PC-3 (cell line): ENCODE results near the gene TMEM263. TPM values are rescaled to one million over a fixed set of nuclear protein-coding genes. Genes with fewer than 3 reads are reported as not detected.

Experiments
- ATAC-seq: fragments of 200-7000 bp; cut with Tn5 transposase; 2 replicates; pipeline ENCODE4 v1.9.1; 2020; ENCODE audit warnings: mild to moderate bottlenecking, moderate library complexity
- BruUV-seq: library from RNA; stranded (reverse); fragments of 400-500 nt; replicated peaks from 2 replicates; lab custom pipeline; 2021; lab: Mats Ljungman, UMichigan
- CTCF ChIA-PET: fragments of 300-600 bp; sonication (Branson Sonifier 250); formaldehyde crosslinking; loops from one replicate; lab custom pipeline; 2022; ENCODE audit warnings: antibody characterized with exemption; lab: Charles Lee
- POLR2A ChIA-PET: fragments of 300-600 bp; sonication (Branson Sonifier 250); formaldehyde crosslinking; loops from one replicate; lab custom pipeline; 2022; ENCODE audit warnings: antibody characterized with exemption; ENCODE audit not compliant: unreplicated experiment; lab: Charles Lee
- DNase-seq: peaks from one replicate; pipeline ENCODE4 v3.0.0-alpha.2; 2015
- H2AFZ ChIP-seq: fragments of 300-600 bp; sonication (generic); 2 replicates; pipeline ENCODE4 v1.6.0; 2016; ENCODE audit warnings: antibody characterized with exemption, low read length
- H3F3A ChIP-seq: fragments of 300-600 bp; sonication (generic); one replicate; pipeline ENCODE4 v1.6.0; 2017; ENCODE audit warnings: antibody characterized with exemption, low read length, control low read depth, mild to moderate bottlenecking; ENCODE audit not compliant: unreplicated experiment
- H3K27ac ChIP-seq: fragments of 300-600 bp; sonication (generic); 2 replicates; pipeline ENCODE4 v1.5.1; 2016; ENCODE audit warnings: mild to moderate bottlenecking, low read length
- H3K27me3 ChIP-seq: fragments of 300-600 bp; sonication (generic); 2 replicates; pipeline ENCODE4 v1.6.1; 2016; ENCODE audit warnings: low read length, mixed read lengths
- H3K36me3 ChIP-seq: fragments of 300-600 bp; sonication (generic); 2 replicates; pipeline ENCODE4 v1.6.1; 2016; ENCODE audit warnings: low read depth, mixed run types, low read length, mixed read lengths
- H3K4me1 ChIP-seq: fragments of 300-600 bp; sonication (generic); 2 replicates; pipeline ENCODE4 v1.5.1; 2016; ENCODE audit warnings: low read length; ENCODE audit not compliant: insufficient read depth
- H3K4me2 ChIP-seq: fragments of 300-600 bp; sonication (generic); 2 replicates; pipeline ENCODE4 v1.6.0; 2016; ENCODE audit warnings: low read length
- H3K4me3 ChIP-seq: fragments of 300-600 bp; sonication (generic); 2 replicates; pipeline ENCODE4 v1.5.1; 2016; ENCODE audit warnings: mild to moderate bottlenecking, low read length, mixed read lengths
- H3K79me2 ChIP-seq: fragments of 300-600 bp; sonication (generic); 2 replicates; pipeline ENCODE4 v1.6.1; 2017; ENCODE audit warnings: low read length, mixed read lengths
- H3K9ac ChIP-seq: fragments of 300-600 bp; sonication (generic); 2 replicates; pipeline ENCODE4 v1.6.0; 2016; ENCODE audit warnings: mild to moderate bottlenecking, low read length
- H3K9me2 ChIP-seq: fragments of 300-600 bp; sonication (generic); replicated peaks from 2 replicates; pipeline ENCODE4 v1.6.1; 2016; ENCODE audit warnings: mixed run types, low read length, mixed read lengths
- H3K9me3 ChIP-seq: fragments of 300-600 bp; sonication (generic); 2 replicates; pipeline ENCODE4 v1.6.1; 2016; ENCODE audit warnings: low read length, mixed read lengths
- H4K20me1 ChIP-seq: fragments of 300-600 bp; sonication (generic); 2 replicates; pipeline ENCODE4 v1.6.1; 2016; ENCODE audit warnings: low read length, mixed read lengths
- EZH2 ChIP-seq: fragments of 300-600 bp; sonication (generic); IDR thresholded peaks from one replicate; pipeline ENCODE4 v1.6.1; 2017; ENCODE audit warnings: antibody characterized with exemption, mild to moderate bottlenecking, low read length; ENCODE audit not compliant: unreplicated experiment
- EZH2phosphoT487 ChIP-seq: fragments of 300-600 bp; sonication (generic); IDR thresholded peaks from 2 replicates; pipeline ENCODE4 v1.6.1; 2018; ENCODE audit warnings: mild to moderate bottlenecking, antibody characterized with exemption, low read length, borderline replicate concordance
- intact Hi-C: fragments of 100-400 bp; cut with micrococcal nuclease; formaldehyde crosslinking; loops from 2 replicates; pipeline ENCODE4 v1.9.0; 2023
- total RNA-seq: library from RNA; depleted of rRNA; stranded (reverse); fragments of >200 nt; gene quantifications from 2 replicates; pipeline ENCODE4 v1.2.3, GENCODE V29; 2014
- TF ChIP-seq, protein P1 (sequence below): fragments of 300-600 bp; sonication (generic); conservative IDR thresholded peaks from 2 replicates; pipeline ENCODE4 v1.5.1; 2017; ENCODE audit warnings: antibody characterized with exemption, low read depth, mild to moderate bottlenecking, low read length

The TMEM263 gene
- total RNA-seq, 1 experiment from 2014 or later: 42.7 TPM

- Histone ChIP-seq H3K4me2 (no peak overlapping the region), H3K4me1 (no peaks in the 10 kb centered on the region), H2AFZ (no peak overlapping the region), H3K9me2 (no peaks in the 10 kb centered on the region), H3K79me2 (no peaks in the 10 kb centered on the region), H3K4me3 (no peak overlapping the region), H3K9ac (no peak overlapping the region), H3K36me3 (no peaks in the 10 kb centered on the region), H3K27me3 (no peaks in the 10 kb centered on the region), H3K9me3 (peaks cover 10% of the 10 kb centered on the region; the same call in 1 of the 2 replicates), H3K27ac (no peak overlapping the region), H3F3A (no peaks in the 10 kb centered on the region), H4K20me1 (no peaks in the 10 kb centered on the region)
- POLR2A ChIA-PET: no interaction called here
- intact Hi-C loops: no loop called here
- ATAC-seq (no peak), DNase-seq (no peak)
- CTCF ChIA-PET: no interaction called here
- no TSS peak for BruUV-seq
- TF ChIP-seq, protein P1, sequence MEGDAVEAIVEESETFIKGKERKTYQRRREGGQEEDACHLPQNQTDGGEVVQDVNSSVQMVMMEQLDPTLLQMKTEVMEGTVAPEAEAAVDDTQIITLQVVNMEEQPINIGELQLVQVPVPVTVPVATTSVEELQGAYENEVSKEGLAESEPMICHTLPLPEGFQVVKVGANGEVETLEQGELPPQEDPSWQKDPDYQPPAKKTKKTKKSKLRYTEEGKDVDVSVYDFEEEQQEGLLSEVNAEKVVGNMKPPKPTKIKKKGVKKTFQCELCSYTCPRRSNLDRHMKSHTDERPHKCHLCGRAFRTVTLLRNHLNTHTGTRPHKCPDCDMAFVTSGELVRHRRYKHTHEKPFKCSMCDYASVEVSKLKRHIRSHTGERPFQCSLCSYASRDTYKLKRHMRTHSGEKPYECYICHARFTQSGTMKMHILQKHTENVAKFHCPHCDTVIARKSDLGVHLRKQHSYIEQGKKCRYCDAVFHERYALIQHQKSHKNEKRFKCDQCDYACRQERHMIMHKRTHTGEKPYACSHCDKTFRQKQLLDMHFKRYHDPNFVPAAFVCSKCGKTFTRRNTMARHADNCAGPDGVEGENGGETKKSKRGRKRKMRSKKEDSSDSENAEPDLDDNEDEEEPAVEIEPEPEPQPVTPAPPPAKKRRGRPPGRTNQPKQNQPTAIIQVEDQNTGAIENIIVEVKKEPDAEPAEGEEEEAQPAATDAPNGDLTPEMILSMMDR: no peak
- TF ChIP-seq EZH2 (no peak), EZH2phosphoT487 (no peak)
Observed at GRCh38 chr12:106941481-106942156, 14.1 kb upstream of the TMEM263 start.

- no peak overlapping the region for H3K9ac ChIP-seq
- no peak overlapping the region for H2AFZ ChIP-seq
- no peaks in the 10 kb centered on the region for H4K20me1 ChIP-seq
- intact Hi-C loops: no loop called here
- H3K4me2 ChIP-seq: no peak overlapping the region
- CTCF ChIA-PET: no interaction called here
- H3K36me3 ChIP-seq: no peaks in the 10 kb centered on the region
- H3F3A ChIP-seq: no peaks in the 10 kb centered on the region
- POLR2A ChIA-PET: no interaction called here
- no peaks in the 10 kb centered on the region for H3K27me3 ChIP-seq
- no peaks in the 10 kb centered on the region for H3K79me2 ChIP-seq
- H3K9me3 ChIP-seq: peaks cover 10% of the 10 kb centered on the region; the same call in 1 of the 2 replicates
- H3K9me2 ChIP-seq: no peaks in the 10 kb centered on the region
- ATAC-seq (no peak), DNase-seq (no peak)
- H3K4me3 ChIP-seq: no peak overlapping the region
- BruUV-seq: no TSS peak
- no peak overlapping the region for H3K27ac ChIP-seq
- H3K4me1 ChIP-seq: no peaks in the 10 kb centered on the region
- TF ChIP-seq EZH2: no peak
- TF ChIP-seq, protein P1: no peak
Observed at GRCh38 chr12:106942775-106943174, 12.9 kb upstream of the TMEM263 start.

- TF ChIP-seq EZH2 (no peak), EZH2phosphoT487 (no peak)
- TF ChIP-seq, protein P1: no peak
- H3F3A ChIP-seq: no peaks in the 10 kb centered on the region
- H3K4me2 ChIP-seq: no peak overlapping the region
- no peak overlapping the region for H3K27ac ChIP-seq
- no peaks in the 10 kb centered on the region for H3K9me2 ChIP-seq
- no peak overlapping the region for H3K9ac ChIP-seq
- no peaks in the 10 kb centered on the region for H3K36me3 ChIP-seq
- peaks cover 10% of the 10 kb centered on the region; the same call in 1 of the 2 replicates for H3K9me3 ChIP-seq
- no peak overlapping the region for H3K4me3 ChIP-seq
- BruUV-seq: no TSS peak
- H4K20me1 ChIP-seq: no peaks in the 10 kb centered on the region
- ChIA-PET POLR2A (no interaction called here), CTCF (no interaction called here)
- no peaks in the 10 kb centered on the region for H3K27me3 ChIP-seq
- no peak for DNase-seq
- no peaks in the 10 kb centered on the region for H3K4me1 ChIP-seq
- intact Hi-C loops: no loop called here
- no peaks in the 10 kb centered on the region for H3K79me2 ChIP-seq
- no peak overlapping the region for H2AFZ ChIP-seq
- ATAC-seq: no peak
Observed at GRCh38 chr12:106945261-106945851, 10.4 kb upstream of the TMEM263 start.
